Osteoblast (primary cell): Measurements from ENCODE around the gene DIABLO. TPM values are rescaled to one million over a fixed set of nuclear protein-coding genes. Genes with fewer than 3 reads are reported as not detected.
A peak's percentile ranks its signal among the peaks of the same experiment; 100 is the strongest.

Experiments
- DNase-seq: peaks from one replicate; pipeline ENCODE4 v3.0.0; 2011; ENCODE audit warnings: low spot score, mixed read lengths; ENCODE audit not compliant: insufficient read length; ENCODE audit errors: missing footprints
- H2AFZ ChIP-seq: 2 replicates; pipeline ENCODE4 v1.6.0; 2011; ENCODE audit warnings: mild to moderate bottlenecking, low read length
- H3K27ac ChIP-seq: 2 replicates; pipeline ENCODE4 v1.5.1; 2011; ENCODE audit warnings: mild to moderate bottlenecking, low read depth, low read length, moderate library complexity
- H3K27me3 ChIP-seq: 2 replicates; pipeline ENCODE4 v1.6.0; 2012; ENCODE audit warnings: mild to moderate bottlenecking, control low read depth, inconsistent platforms, low read length, moderate library complexity; ENCODE audit not compliant: insufficient read depth
- H3K36me3 ChIP-seq: 2 replicates; pipeline ENCODE4 v1.5.1; 2011; ENCODE audit warnings: mild to moderate bottlenecking, low read length, control low read depth, moderate library complexity; ENCODE audit not compliant: insufficient read depth
- H3K4me1 ChIP-seq: 2 replicates; pipeline ENCODE4 v1.5.1; 2011; ENCODE audit warnings: mild to moderate bottlenecking, low read length, control low read depth, moderate library complexity; ENCODE audit not compliant: insufficient read depth
- H3K4me2 ChIP-seq: 2 replicates; pipeline ENCODE4 v1.6.0; 2011; ENCODE audit warnings: mild to moderate bottlenecking, low read length; ENCODE audit not compliant: insufficient read depth
- H3K4me3 ChIP-seq: fragments of 200-600 bp; sonication (generic); 3 replicates; pipeline ENCODE4 v1.5.1; 2012; ENCODE audit warnings: mild to moderate bottlenecking, low read length, inconsistent platforms; ENCODE audit not compliant: insufficient read depth
- H3K79me2 ChIP-seq: 2 replicates; pipeline ENCODE4 v1.6.0; 2012; ENCODE audit warnings: mild to moderate bottlenecking, low read length, control low read depth, inconsistent platforms; ENCODE audit not compliant: insufficient read depth
- H3K9me3 ChIP-seq: 2 replicates; pipeline ENCODE4 v1.5.1; 2011; ENCODE audit warnings: low read depth, low read length, control low read depth
- H4K20me1 ChIP-seq: 2 replicates; pipeline ENCODE4 v1.6.0; 2012; ENCODE audit warnings: mild to moderate bottlenecking, low read length, control low read depth; ENCODE audit not compliant: insufficient read depth
- CTCF ChIP-seq: IDR thresholded peaks from 2 replicates; pipeline ENCODE4 v1.5.1; 2011; ENCODE audit warnings: mild to moderate bottlenecking, low read depth, low read length, moderate library complexity; ENCODE audit errors: extremely low read depth
- total RNA-seq: library from RNA; depleted of rRNA; stranded (reverse); fragments of >200 nt; gene quantifications from 2 replicates; pipeline ENCODE4 v1.2.3, GENCODE V29; 2012

The DIABLO gene
- total RNA-seq, 1 donor: 64.4 TPM

GRCh38 chr12:122215771-122216170 is 10.1 kb downstream of the DIABLO start:
- H3K27me3 ChIP-seq: no peaks in the 10 kb centered on the region
- H2AFZ ChIP-seq: no peak overlapping the region
- no peak overlapping the region for H3K4me3 ChIP-seq
- H3K79me2 ChIP-seq: peaks cover 18% of the 10 kb centered on the region
- H3K27ac ChIP-seq: no peak overlapping the region
- H4K20me1 ChIP-seq: peaks cover 3% of the 10 kb centered on the region
- H3K4me2 ChIP-seq: no peak overlapping the region
- no peak for TF ChIP-seq CTCF
- no peaks in the 10 kb centered on the region for H3K9me3 ChIP-seq
- peak; percentile 42 for DNase-seq
- peaks cover 75% of the 10 kb centered on the region for H3K36me3 ChIP-seq
- no peaks in the 10 kb centered on the region for H3K4me1 ChIP-seq

GRCh38 chr12:122208073-122208820 is 17.6 kb downstream of the DIABLO start:
- H3K27ac ChIP-seq: no peak overlapping the region
- no peaks in the 10 kb centered on the region for H3K9me3 ChIP-seq
- H3K4me2 ChIP-seq: no peak overlapping the region
- H3K27me3 ChIP-seq: peaks cover 21% of the 10 kb centered on the region
- no peak for DNase-seq
- peaks cover 14% of the 10 kb centered on the region for H4K20me1 ChIP-seq
- H3K4me1 ChIP-seq: peaks cover 1% of the 10 kb centered on the region
- H3K79me2 ChIP-seq: no peaks in the 10 kb centered on the region
- H3K4me3 ChIP-seq: no peak overlapping the region
- no peak for TF ChIP-seq CTCF
- H2AFZ ChIP-seq: no peak overlapping the region
- H3K36me3 ChIP-seq: peaks cover 46% of the 10 kb centered on the region

GRCh38 chr12:122207391-122207790 is 18.5 kb downstream of the DIABLO start:
- H3K27me3 ChIP-seq: peaks cover 30% of the 10 kb centered on the region
- peaks cover 40% of the 10 kb centered on the region for H3K36me3 ChIP-seq
- DNase-seq: no peak
- peaks cover 6% of the 10 kb centered on the region for H3K4me1 ChIP-seq
- no peak overlapping the region for H3K27ac ChIP-seq
- TF ChIP-seq CTCF: no peak
- peaks cover 14% of the 10 kb centered on the region for H4K20me1 ChIP-seq
- no peak overlapping the region for H3K4me3 ChIP-seq
- H2AFZ ChIP-seq: no peak overlapping the region
- no peaks in the 10 kb centered on the region for H3K79me2 ChIP-seq
- H3K9me3 ChIP-seq: no peaks in the 10 kb centered on the region
- no peak overlapping the region for H3K4me2 ChIP-seq

- peaks cover 6% of the 10 kb centered on the region for H3K4me1 ChIP-seq
- peak; percentile 66 for DNase-seq
- H3K9me3 ChIP-seq: no peaks in the 10 kb centered on the region
- H4K20me1 ChIP-seq: peaks cover 14% of the 10 kb centered on the region
- no peak overlapping the region for H3K4me2 ChIP-seq
- H3K36me3 ChIP-seq: peaks cover 36% of the 10 kb centered on the region
- no peak for TF ChIP-seq CTCF
- no peak overlapping the region for H3K4me3 ChIP-seq
- peaks cover 31% of the 10 kb centered on the region for H3K27me3 ChIP-seq
- no peak overlapping the region for H2AFZ ChIP-seq
- no peaks in the 10 kb centered on the region for H3K79me2 ChIP-seq
- no peak overlapping the region for H3K27ac ChIP-seq
Observed at GRCh38 chr12:122206976-122207375, 18.9 kb downstream of the DIABLO start.
